Fibroblast of pulmonary artery (primary cell): ENCODE data around the gene PAN3.

ENCODE experiments used
- DNase-seq: peaks from one replicate; pipeline ENCODE4 v3.0.0-alpha.2; 2010; ENCODE audit warnings: low read depth
- H3K4me3 ChIP-seq: replicated peaks from 2 replicates; pipeline ENCODE4 v1.5.1; 2011; ENCODE audit warnings: low read depth, mild to moderate bottlenecking, control low read depth, low read length, moderate library complexity
- CTCF ChIP-seq: IDR thresholded peaks from 2 replicates; pipeline ENCODE4 v1.5.1; 2011; ENCODE audit warnings: mild to moderate bottlenecking, control low read depth, low read length, inconsistent platforms; ENCODE audit errors: missing control alignments

The PAN3 gene

GRCh38 chr13:28286263-28286662 lies 147.9 kb downstream of the PAN3 start:
- TF ChIP-seq CTCF = no peak

GRCh38 chr13:28297341-28297740 lies 159.0 kb downstream of the PAN3 start:
- TF ChIP-seq CTCF = no peak
- DNase-seq = no peak
- no peak overlapping the region for H3K4me3 ChIP-seq

More at GRCh38 chr13:28286263-28286662, 147.9 kb downstream of the PAN3 start:
- H3K4me3 ChIP-seq = no peak overlapping the region
- DNase-seq = no peak

GRCh38 chr13:28299916-28300315 lies 161.6 kb downstream of the PAN3 start:
- no peak overlapping the region for H3K4me3 ChIP-seq
- no peak for DNase-seq
- no peak for TF ChIP-seq CTCF

DNA sequence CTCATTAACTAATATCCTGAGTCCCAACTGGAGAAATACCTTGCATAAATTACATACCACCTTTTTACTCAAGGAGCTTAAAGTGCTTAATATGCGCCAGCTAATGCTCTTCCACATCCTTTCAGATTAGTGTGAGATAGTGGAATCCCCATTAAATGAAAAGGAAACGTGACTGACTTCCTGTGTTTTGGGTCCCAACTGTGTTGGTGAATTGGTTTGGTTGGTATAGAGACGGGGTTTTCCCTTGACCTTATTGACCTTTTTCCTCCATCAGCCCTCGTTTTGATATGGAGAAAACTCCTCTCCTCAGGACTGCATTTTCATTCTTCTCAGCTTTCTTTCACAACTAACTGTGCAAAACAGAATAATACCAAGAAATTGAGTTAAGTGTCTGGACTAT lies 163.5 kb downstream of the PAN3 start:
- H3K4me3 ChIP-seq = no peak overlapping the region
- TF ChIP-seq CTCF = no peak
- no peak for DNase-seq

DNA sequence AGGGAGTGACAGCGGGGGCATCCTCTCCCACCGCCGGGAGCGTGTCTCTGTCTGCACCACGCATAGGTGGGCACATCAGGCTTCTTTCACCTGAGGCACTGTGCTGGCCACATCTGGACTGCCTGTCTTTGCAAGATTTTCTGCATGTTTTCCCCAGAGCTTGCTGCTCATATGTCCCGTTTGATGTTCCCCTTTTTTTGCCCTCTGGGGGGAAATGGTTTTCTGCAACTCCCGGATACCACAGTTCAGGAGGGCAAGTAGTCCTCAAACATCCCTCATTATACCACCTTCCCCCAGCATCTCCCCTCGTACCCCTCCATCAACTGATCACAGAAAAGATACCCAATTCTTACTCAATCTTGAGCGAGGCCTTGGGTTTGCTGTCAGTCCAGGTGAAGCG lies 168.0 kb downstream of the PAN3 start:
- TF ChIP-seq CTCF = no peak
- no peak overlapping the region for H3K4me3 ChIP-seq
- DNase-seq = no peak

- H3K4me3 ChIP-seq = no peak overlapping the region
- TF ChIP-seq CTCF = peak; percentile 43
- peak; percentile 77 for DNase-seq
Measured at GRCh38 chr13:28313579-28313978, 175.2 kb downstream of the PAN3 start.

- TF ChIP-seq CTCF = no peak
- DNase-seq = no peak
- H3K4me3 ChIP-seq = no peak overlapping the region
Measured at GRCh38 chr13:28314879-28315278, 176.5 kb downstream of the PAN3 start.
